PC-9 (cell line): Measurements from ENCODE around the gene RGS6.

ENCODE experiments used
- CTCF ChIP-seq: fragments of 200-600 bp; sonication (generic); conservative IDR thresholded peaks from 2 replicates; pipeline ENCODE4 v1.6.1; 2017; ENCODE audit warnings: mixed run types, antibody characterized with exemption, mild to moderate bottlenecking, moderate library complexity
- EZH2 ChIP-seq: fragments of 200-600 bp; sonication (generic); IDR thresholded peaks from 2 replicates; pipeline ENCODE4 v1.8.0; 2017; ENCODE audit warnings: antibody characterized with exemption, low read depth

- TF ChIP-seq CTCF: no peak
- TF ChIP-seq EZH2: no peak
Measured at GRCh38 chr14:72523424-72524294, 591.4 kb downstream of the RGS6 start.
